ENCODE data around the gene CAP1.
"Not testable (repeated sequence)": the region's sequence is repeated elsewhere in the genome, so short reads cannot be mapped to it uniquely, and the experiment has no call there.

- peak; percentile 76 for TF ChIP-seq CTCF (IDR thresholded peaks at IDR 0.05)
- TF ChIP-seq ZFX (IDR thresholded peaks at IDR 0.05; ENCODE audit: borderline replicate concordance): not testable (repeated sequence)
These were observed 44.2 kb downstream of the CAP1 start for GRCh38 chr1:40084750-40085149.
